ENCODE data around the gene CHMP4A. TPM values are rescaled to one million over a fixed set of nuclear protein-coding genes. Genes with fewer than 3 reads are reported as not detected.

Gene CHMP4A
- total and polyA plus RNA-seq, 2 of the 13 experiments (the other 11 are each of a cell fraction or from before 2014, with no cell fraction given) = 83.6 to 113 TPM

GRCh38 chr14:24162093-24162492, 51.2 kb downstream of the CHMP4A start (continued):
- no peak for TF ChIP-seq HMGXB3 (CRISPR knock-in tag; IDR thresholded peaks at IDR 0.05; ENCODE audit: borderline replicate concordance)
- TF ChIP-seq CREB1 (IDR thresholded peaks at IDR 0.05) = no peak
- no peak for TF ChIP-seq CREB1 (CRISPR knock-in tag; IDR thresholded peaks at IDR 0.05)
- no peak for TF ChIP-seq ZNF34 (CRISPR knock-in tag; IDR thresholded peaks at IDR 0.05; ENCODE audit: borderline replicate concordance)
- TF ChIP-seq ZSCAN12 (CRISPR knock-in tag; IDR thresholded peaks at IDR 0.05) = no peak
- TF ChIP-seq ZSCAN20 (CRISPR knock-in tag; IDR thresholded peaks at IDR 0.05; ENCODE audit: borderline replicate concordance) = no peak
- TF ChIP-seq ZBTB34 (CRISPR knock-in tag; IDR thresholded peaks at IDR 0.05) = 0 out of 2 replicates have a peak, but pooled peaks have one; percentile 13
- 0 out of 2 replicates have a peak, but pooled peaks have one; percentile 42 for TF ChIP-seq TRAFD1 (CRISPR knock-in tag; IDR thresholded peaks at IDR 0.05; ENCODE audit: borderline replicate concordance)
- no peak for TF ChIP-seq PLSCR1 (CRISPR knock-in tag; IDR thresholded peaks at IDR 0.05; ENCODE audit: borderline replicate concordance)
- 0 out of 2 replicates have a peak, but pooled peaks have one; percentile 48 for TF ChIP-seq ZNF318 (CRISPR knock-in tag; IDR thresholded peaks at IDR 0.05)

All from HepG2 (cell line).